Coronary artery (tissue), 2 donors: ENCODE measurements around the gene DERL2.

Source experiments
- DNase-seq: peaks from one replicate; pipeline ENCODE4 v3.0.0-alpha.2; 2017; ENCODE audit warnings: low spot score
- H3K27ac ChIP-seq, 2 donors: fragments of 200-600 bp; sonication (generic); one replicate each; pipeline ENCODE4 v1.5.1; 2016 to 2019
- H3K4me3 ChIP-seq: fragments of 200-600 bp; sonication (generic); 2 replicates; pipeline ENCODE4 v1.5.1; 2016; ENCODE audit warnings: mild to moderate bottlenecking, moderate library complexity
- CTCF ChIP-seq: fragments of 200-600 bp; sonication (generic); IDR thresholded peaks from one replicate; pipeline ENCODE4 v1.5.1; 2019; ENCODE audit warnings: antibody characterized with exemption

The DERL2 gene

DNA sequence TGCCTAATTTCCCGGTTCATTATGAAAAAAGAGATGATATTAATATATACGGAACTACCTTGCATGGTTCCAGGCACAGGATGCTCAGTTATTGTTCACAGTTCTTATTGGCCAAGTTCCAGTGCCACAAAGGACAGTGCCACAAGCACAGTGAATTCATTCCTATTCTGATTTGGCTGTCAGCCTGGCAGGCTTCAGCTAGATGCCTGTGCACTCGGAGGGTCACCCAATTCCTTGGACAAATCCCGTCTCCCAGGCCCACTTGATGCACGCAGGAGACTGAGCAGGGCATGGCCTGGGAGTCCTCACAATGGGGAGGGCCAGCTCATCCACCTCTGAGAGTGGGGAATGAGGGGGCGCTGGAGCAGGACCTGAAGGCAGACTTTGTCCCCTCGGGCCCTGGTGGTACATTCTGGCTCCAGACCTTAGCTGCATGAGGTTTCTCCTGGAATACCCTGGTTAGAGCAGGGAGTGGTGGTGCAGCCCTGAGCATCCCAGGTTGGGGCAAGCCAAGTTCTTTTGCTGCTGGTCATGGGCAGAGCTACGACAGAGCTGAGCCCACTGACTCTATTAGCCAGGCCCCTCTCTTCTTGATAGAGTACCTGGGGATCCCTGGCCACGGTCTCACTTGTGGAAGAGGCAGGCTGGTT is 41.7 kb upstream of the DERL2 start:
- H3K4me3 ChIP-seq, result no peak overlapping the region
- TF ChIP-seq CTCF, result no peak
- no peak for DNase-seq
- H3K27ac ChIP-seq, result peak overlapping the region; percentile 70 to 86

DNA sequence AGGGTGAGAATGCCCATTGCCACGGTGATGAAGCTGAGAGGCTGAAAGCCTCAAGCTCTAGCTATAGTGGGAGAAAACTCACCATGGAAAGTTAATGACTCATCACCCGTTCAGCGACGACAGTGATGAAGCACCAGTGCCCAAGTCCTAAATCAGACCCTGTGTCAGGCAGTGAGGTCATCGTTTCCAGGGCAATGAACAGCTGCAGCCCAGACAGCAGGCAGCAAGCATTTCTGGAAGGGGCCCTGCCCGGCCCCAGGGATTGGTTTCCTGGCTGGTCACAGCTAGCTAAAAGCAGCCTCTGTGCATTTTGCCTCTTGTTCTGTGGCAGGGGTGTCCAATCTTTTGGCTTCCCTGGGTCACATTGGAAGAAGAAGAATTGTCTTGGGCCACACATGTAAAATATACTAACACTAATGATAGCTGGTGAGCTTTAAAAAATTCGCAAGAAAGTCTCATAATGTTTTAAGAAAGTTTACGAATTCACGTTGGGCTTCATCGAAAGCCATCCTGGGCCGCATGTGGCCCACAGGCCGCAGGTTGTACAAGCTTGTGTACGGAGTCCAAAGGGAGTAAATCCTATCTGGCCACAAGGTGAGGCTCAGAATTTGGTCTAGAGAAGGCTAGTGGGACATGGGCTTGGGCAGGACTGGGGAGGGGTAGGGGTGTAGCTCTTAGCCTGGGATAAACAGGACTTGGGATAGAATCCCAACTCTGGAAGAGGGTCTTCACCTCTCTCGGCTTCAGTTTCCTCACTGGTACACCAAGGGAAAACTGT is 41.0 kb upstream of the DERL2 start:
- H3K4me3 ChIP-seq, result no peak overlapping the region
- H3K27ac ChIP-seq, result peak overlapping the region; percentile 70 to 86
- TF ChIP-seq CTCF, result no peak

GRCh38 chr17:5523249-5523648 is 37.3 kb upstream of the DERL2 start:
- no peak overlapping the region for H3K4me3 ChIP-seq
- no peak for TF ChIP-seq CTCF
- DNase-seq, result no peak
- H3K27ac ChIP-seq, result no peak overlapping the region

More for the DNA sequence above, 41.0 kb upstream of the DERL2 start:
- DNase-seq, result peak; percentile 88

DNA sequence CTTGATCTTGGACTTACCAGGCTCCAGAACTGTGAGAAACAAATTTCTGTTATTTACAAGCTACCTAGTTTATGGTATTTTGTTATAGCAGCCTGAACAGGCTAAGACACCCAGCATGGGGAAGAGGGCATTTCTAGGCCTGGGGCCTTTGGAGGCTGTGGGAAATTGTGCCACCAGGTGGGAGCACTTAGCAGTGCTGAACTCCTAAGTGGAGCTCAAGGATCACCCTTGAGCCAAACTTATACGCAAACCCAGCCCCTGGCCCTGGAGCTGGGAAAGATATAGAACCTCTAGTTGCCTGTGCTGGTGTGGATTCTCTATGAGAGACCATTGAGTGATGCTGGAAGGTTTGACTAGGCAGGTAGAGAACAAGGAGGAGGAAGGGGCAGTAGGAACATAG is 36.5 kb upstream of the DERL2 start:
- no peak overlapping the region for H3K4me3 ChIP-seq
- TF ChIP-seq CTCF, result no peak
- no peak overlapping the region for H3K27ac ChIP-seq
- DNase-seq, result no peak

DNA sequence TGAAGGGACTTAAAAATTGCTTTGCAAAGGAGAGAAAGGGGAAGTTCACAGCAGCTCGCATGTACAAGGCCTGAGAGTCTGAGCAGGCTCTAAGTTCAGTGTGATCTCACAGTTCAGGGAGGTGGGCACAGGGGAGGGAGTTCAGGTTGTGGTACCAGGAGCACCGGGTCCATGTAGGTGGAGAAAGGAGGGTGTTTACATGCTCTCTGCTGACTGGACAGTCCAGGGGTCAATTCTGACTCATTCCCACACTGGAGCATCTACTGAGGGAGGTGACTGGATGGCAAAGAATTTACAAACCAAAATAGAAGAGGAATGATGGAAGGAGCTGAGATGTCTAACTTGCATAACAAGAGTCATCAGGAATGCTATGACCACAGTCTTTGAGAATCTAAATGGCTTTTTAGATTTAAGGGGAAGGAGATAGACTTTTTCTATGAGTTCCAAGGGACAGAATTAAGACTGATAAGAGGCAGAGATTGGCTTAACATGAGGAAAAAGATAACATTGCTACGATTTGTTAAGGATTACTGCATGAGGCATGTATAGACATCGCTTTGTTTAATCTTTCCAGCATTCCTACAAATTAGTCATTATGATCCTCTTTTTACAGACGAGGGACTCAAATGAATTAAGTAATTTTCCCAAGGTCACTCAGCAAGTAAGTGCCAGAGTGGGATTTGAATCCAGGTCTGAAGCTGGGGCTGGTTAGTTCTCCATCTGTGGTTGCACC is 30.2 kb upstream of the DERL2 start:
- Histone ChIP-seq H3K27ac (peak overlapping the region; percentile 2 to 49), H3K4me3 (no peak overlapping the region)
- no peak for TF ChIP-seq CTCF
- DNase-seq, result no peak

DNA sequence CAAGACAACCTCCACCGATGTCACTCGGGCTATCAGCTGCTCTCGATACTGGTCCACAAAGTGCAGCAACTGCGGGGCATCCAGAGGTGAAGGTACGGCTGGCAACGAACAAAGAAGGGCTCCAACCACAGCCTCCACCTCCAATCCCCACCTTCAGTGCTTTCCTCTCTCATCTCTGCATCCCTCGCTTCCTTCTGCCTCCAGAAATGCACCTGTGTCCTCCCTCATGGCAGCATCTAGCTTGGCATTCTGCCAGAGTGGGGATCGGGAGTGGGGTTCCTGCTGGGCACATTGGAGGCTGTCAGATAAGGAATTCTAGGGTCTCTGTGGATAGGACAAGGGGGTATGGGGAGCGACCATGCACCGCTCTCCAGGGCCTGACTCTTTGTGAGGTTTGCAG is 29.0 kb upstream of the DERL2 start:
- no peak for TF ChIP-seq CTCF
- no peak for DNase-seq

More for the DNA sequence above, 29.0 kb upstream of the DERL2 start:
- Histone ChIP-seq H3K27ac (no peak overlapping the region), H3K4me3 (no peak overlapping the region)
